ENCODE results near the gene S100A2.

S100A2 gene

DNA sequence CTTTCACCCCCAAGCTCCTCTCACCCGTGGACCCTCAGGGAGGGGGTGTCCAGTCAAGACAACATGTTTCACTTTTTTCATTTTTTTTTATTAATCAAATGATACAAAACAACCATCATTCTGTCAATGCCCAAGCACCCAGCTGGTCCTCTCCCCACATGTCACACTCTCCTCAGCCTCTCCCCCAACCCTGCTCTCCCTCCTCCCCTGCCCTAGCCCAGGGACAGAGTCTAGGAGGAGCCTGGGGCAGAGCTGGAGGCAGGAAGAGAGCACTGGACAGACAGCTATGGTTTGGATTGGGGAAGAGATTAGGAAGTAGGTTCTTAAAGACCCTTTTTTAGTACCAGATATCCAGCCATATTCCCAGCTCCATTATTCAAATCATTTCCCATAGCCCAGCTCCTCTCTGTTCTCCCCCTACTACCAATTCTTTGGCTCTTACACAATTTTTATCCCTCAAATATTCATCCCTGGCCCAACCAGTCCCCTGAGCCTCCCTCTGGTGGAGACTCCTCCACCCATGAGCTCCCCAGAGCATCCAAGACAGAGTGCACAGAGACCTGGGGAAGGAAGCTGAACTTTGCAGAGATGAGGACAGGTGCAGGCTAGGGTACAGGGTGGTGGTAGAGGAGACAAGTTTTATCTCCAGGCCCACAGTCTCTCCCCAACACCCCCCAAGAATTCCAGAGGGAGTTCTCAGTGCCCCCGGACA, 48.7 kb upstream of the S100A2 start:
- H3F3A ChIP-seq (ENCODE audit: control insufficient read depth, insufficient read depth) = no peaks in the 10 kb centered on the region
- no peak overlapping the region for H3K27ac ChIP-seq (ENCODE audit: low read depth, low read length)
- H3K4me2 ChIP-seq (ENCODE audit: low read length) = no peak overlapping the region
- H3K27me3 ChIP-seq (ENCODE audit: control insufficient read depth, low read length) = no peaks in the 10 kb centered on the region
- no peaks in the 10 kb centered on the region for H3K9me3 ChIP-seq (ENCODE audit: control insufficient read depth, insufficient read depth, low read length)
- no peaks in the 10 kb centered on the region for H3K79me2 ChIP-seq (ENCODE audit: control insufficient read depth, low read length)
- peaks cover 10% of the 10 kb centered on the region for H3K36me3 ChIP-seq (ENCODE audit: control insufficient read depth, low read length)
- H3K9me2 ChIP-seq (replicated peaks; ENCODE audit: control insufficient read depth, low read length) = no peaks in the 10 kb centered on the region
- H3K4me3 ChIP-seq (ENCODE audit: low read length) = no peak overlapping the region
- H3K4me1 ChIP-seq (ENCODE audit: control insufficient read depth, low read length) = peaks cover 6% of the 10 kb centered on the region
- TF ChIP-seq EZH2phosphoT487 (IDR thresholded peaks at IDR 0.05; ENCODE audit: borderline replicate concordance, low read length) (no peak), CTCF (IDR thresholded peaks at IDR 0.05; ENCODE audit: low read depth, low read length, poor library complexity, severe bottlenecking) (no peak)
- H4K20me1 ChIP-seq (ENCODE audit: control insufficient read depth, insufficient read depth, low read depth, low read length) = no peaks in the 10 kb centered on the region

GRCh38 chr1:153613406-153613805, 47.8 kb upstream of the S100A2 start:
- Histone ChIP-seq H3K4me1 (ENCODE audit: control insufficient read depth, low read length) (peaks cover 6% of the 10 kb centered on the region), H3K79me2 (ENCODE audit: control insufficient read depth, low read length) (no peaks in the 10 kb centered on the region), H3K9me3 (ENCODE audit: control insufficient read depth, insufficient read depth, low read length) (no peaks in the 10 kb centered on the region), H3K9me2 (replicated peaks; ENCODE audit: control insufficient read depth, low read length) (no peaks in the 10 kb centered on the region), H3K27me3 (ENCODE audit: control insufficient read depth, low read length) (no peaks in the 10 kb centered on the region), H4K20me1 (ENCODE audit: control insufficient read depth, insufficient read depth, low read depth, low read length) (no peaks in the 10 kb centered on the region), H3K4me3 (ENCODE audit: low read length) (no peak overlapping the region), H3F3A (ENCODE audit: control insufficient read depth, insufficient read depth) (no peaks in the 10 kb centered on the region), H3K36me3 (ENCODE audit: control insufficient read depth, low read length) (0 out of 2 replicates have a peak, but pooled peaks cover 3% of the 10 kb centered on the region), H3K27ac (ENCODE audit: low read depth, low read length) (no peak overlapping the region), H3K4me2 (ENCODE audit: low read length) (no peak overlapping the region)
- TF ChIP-seq EZH2phosphoT487 (IDR thresholded peaks at IDR 0.05; ENCODE audit: borderline replicate concordance, low read length) = no peak
- TF ChIP-seq CTCF (IDR thresholded peaks at IDR 0.05; ENCODE audit: low read depth, low read length, poor library complexity, severe bottlenecking) = no peak

- H3K79me2 ChIP-seq (ENCODE audit: control insufficient read depth, low read length) = no peaks in the 10 kb centered on the region
- no peaks in the 10 kb centered on the region for H3F3A ChIP-seq (ENCODE audit: control insufficient read depth, insufficient read depth)
- H3K27me3 ChIP-seq (ENCODE audit: control insufficient read depth, low read length) = no peaks in the 10 kb centered on the region
- H3K9me2 ChIP-seq (replicated peaks; ENCODE audit: control insufficient read depth, low read length) = no peaks in the 10 kb centered on the region
- TF ChIP-seq EZH2phosphoT487 (IDR thresholded peaks at IDR 0.05; ENCODE audit: borderline replicate concordance, low read length) = no peak
- TF ChIP-seq CTCF (IDR thresholded peaks at IDR 0.05; ENCODE audit: low read depth, low read length, poor library complexity, severe bottlenecking) = no peak
- H4K20me1 ChIP-seq (ENCODE audit: control insufficient read depth, insufficient read depth, low read depth, low read length) = no peaks in the 10 kb centered on the region
- no peak within 1 kb of the TSS for H3K27ac ChIP-seq (ENCODE audit: low read depth, low read length)
- H3K36me3 ChIP-seq (ENCODE audit: control insufficient read depth, low read length) = 0 out of 2 replicates have a peak, but pooled peaks cover 1% of the 10 kb centered on the region
- H3K9me3 ChIP-seq (ENCODE audit: control insufficient read depth, insufficient read depth, low read length) = no peaks in the 10 kb centered on the region
- no peak within 1 kb of the TSS for H3K4me2 ChIP-seq (ENCODE audit: low read length)
- peaks cover 4% of the 10 kb centered on the region for H3K4me1 ChIP-seq (ENCODE audit: control insufficient read depth, low read length)
- H3K4me3 ChIP-seq (ENCODE audit: low read length) = no peak within 1 kb of the TSS
These were observed 47.2 kb upstream of the S100A2 start, which contains the start of gene S100A16 for GRCh38 chr1:153612755-153613331. S100A16 (minus strand) TSS chr1:153613137; CDS start chr1:153608151, 4,986 bp downstream.

All from DOHH2 (cell line).